Cerebellar cortex (tissue), 1 donor: Measurements from ENCODE around the gene CAGE1.

Experiments
- DNase-seq: peaks from one replicate; pipeline ENCODE4 v3.0.0-alpha.2; 2015; ENCODE audit warnings: low spot score

CAGE1 gene

DNA sequence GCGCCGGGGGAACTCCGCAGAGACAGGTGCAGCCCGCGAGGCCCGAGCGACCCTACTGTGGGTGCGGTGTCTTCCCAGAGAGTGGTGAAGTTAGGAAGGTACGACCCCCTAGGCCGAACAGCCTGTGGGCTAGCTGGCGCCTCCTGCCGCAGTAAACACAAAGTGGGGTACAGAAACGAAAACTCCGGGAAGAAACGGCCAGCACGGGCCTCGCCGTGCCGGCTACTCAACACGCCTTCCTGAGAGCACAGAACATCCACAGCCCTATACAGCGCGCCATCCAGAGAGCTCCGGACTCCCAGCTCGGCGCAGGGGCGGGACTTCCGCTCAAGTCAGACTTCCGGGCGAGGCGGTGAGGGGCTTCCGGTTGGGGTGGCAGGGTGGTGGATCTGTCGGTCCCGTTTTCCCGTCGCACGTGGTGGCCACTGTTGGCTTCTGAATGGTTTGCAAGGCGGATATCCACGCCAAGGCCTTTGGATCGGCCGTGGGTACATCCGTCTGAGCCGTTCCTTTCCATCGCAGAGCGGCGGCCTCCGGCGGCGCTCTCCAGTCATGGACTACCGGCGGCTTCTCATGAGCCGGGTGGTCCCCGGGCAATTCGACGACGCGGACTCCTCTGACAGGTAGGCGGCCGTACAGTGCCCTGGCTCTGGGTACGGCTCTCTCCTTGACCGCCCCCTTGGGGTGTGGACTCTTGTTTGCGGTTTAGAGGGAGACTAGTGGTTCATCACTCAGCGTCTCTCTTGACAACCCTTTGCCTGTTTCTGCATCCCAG is at the start of gene CAGE1, which contains the start of gene RIOK1:
Gene CAGE1 (minus strand): TSS at position 292 of the 775 bp plus-strand sequence. CDS start 2,569 bp downstream, outside the sequence.
Gene RIOK1 (plus strand): TSS at position 358 of the 775 bp plus-strand sequence. CDS start 195 bp downstream, at position 553.
- DNase-seq: peak; percentile 96

DNA sequence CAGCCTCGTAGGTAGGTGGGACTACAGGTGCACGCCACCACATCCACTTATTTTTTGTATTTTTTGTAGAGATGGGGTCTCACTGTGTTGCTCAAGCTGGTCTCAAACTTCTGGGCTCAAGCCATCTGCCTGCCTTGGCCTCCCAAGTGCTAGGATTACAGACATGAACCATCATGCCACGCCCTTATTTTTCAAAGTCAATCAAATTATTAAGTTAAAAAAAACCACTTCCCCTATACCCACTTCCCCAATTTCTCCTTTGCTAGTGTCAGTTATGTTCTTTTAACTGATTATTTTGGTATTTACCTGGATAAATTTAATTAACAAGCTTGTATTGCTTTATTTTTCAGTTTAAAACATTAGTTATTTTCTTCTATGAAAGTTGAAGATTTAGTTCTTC is 49.7 kb upstream of the CAGE1 start:
- DNase-seq: no peak

DNA sequence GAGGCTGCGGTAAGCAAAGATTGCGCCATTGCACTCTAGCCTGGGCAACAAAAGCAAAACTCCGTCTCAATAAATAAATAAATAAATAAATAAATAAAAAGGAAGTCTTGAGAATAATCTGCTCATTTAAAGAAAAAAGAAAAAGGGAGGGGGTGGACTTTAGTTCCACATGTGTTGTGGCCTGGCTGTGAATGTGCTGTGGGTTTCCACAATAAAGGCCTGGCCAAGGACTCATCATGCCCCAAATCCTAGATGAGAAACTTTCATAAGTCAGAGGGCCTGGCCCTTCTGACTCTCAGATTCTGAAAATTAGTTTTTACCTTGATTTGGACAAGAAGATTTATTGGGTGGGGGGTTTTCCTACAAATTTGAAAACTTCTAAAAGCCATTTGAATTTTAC is 48.5 kb upstream of the CAGE1 start:
- DNase-seq: no peak

GRCh38 chr6:7434672-7435071 is 45.1 kb upstream of the CAGE1 start:
- DNase-seq: no peak

DNA sequence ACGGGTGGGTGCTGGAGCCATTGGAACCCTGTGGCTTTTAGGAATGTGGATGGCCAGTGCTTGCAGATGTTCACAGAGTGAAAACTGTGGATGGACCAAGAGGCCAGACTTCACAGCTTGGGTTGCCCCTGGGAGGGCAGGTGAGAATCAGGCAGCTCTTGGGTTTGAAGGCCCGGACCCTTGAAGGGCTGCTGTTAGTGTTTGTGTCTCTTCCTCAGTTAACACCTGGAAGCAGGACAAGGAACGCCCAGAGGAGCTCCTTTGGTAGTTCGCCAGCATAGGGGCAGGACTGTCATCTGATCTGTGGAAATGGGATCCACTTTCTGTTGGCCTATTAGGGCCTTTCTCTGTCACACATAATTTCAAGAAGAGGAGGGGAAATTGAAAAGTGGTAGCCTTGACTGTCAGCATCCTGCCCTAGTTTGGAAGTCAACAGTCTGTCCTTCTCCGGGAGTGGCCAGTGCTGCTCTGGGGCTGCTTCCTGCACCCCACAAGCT is 43.6 kb upstream of the CAGE1 start:
- no peak for DNase-seq

DNA sequence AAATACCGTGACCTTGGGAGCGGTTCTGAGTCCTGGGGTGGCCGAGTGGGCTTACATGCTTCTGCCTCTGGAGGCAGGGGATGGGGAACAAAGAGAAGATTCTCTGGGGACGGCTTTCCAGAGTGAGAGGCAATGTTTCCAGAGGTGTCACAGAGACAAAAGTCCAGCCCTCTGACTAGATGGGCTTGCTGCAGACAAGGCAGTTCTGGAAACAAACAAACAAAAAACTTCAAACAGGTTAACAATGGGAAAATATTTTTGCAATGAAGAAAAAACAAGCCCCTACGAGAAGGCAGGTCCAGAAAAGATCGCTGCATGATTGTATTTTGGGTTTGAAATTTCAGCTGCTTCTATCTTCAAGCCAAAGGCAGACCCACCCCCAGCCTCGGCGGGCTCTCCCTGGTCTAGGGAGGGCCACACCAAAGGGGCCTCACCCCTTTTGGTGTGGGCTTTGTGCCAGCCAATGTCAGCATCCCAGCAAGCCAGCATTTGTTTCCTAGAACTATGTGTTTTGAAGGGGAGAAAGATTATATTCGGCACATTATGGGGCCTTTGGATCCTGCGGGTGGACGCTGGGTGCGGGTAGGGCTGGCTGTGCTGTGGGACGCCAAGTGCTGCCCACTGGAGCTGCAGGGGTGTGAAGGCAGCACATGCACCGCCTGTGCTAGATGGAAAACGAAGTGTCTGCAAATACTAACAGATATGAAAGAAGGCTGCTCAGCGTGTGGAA is 43.0 kb upstream of the CAGE1 start:
- no peak for DNase-seq

DNA sequence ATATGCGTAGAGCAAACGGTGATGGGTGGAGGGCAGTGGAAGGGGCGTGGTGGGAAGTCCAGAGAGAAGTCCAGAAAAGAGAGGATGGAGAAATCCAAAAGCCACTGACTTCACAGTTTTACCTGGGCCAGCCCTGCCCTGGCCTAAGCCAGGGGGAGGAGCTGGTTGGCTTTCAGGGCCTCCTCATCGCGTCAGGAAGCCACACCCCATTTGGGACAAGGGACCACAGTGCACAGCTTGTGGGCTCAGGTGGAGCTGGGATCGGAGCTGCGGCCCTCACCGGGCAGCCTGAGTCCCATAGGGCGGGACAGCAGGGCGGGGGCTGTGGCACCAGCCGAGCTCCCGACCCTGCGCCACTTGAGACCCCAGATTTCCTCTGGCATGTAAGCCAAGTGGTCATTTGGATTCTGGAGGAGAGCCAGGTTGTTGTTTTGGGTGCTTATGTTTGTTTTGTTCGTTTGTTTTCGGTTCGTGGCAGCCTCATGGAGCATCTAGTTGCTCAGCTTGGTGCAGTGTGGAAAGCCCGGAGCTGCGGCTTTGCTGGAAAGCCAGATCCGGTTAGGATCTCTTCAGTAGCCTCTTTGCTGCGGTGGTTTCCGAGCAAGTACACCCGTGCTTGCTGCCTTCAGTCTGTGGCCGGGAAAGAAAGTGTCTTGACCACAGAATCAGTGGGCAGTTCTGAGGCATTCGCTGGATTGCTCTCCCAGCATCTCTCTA is 42.3 kb upstream of the CAGE1 start:
- DNase-seq: no peak

GRCh38 chr6:7431313-7431673 is 41.8 kb upstream of the CAGE1 start:
- DNase-seq: no peak

DNA sequence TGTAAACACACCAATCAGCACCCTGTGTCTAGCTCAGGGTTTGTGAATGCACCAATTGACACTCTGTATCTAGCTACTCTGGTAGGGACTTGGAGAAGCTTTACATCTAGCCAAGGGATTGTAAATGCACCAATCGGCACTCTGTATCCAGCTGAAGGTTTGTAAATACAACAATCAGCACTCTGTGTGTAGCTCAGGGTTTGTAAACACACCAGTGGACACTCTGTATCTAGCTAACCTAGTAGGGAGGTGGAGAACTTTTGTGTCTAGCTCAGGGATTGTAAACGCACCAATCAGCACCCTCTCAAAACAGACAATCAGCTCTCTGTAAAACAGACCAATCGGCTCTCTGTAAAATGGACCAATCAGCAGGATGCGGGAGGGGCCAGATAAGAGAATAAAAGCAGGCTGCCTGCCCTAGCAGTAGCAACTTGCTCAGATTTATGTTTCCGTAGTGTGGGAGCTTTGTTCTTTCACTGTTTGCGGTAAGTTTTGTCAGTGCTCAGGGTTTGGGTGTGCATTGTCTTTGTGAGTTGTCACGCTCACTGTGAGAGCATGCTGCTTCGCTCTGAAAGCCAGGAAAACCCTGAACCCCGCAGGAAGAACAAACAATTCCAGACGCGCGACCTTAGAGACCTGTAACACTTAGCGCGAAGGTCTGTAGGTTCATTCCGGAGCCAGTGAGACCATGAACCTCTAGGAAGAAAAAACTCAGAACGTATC is 37.1 kb upstream of the CAGE1 start:
- peak; percentile 55 for DNase-seq

GRCh38 chr6:7425808-7426190 is 36.3 kb upstream of the CAGE1 start:
- no peak for DNase-seq

- DNase-seq: no peak
Measured at GRCh38 chr6:7424967-7425807, 35.6 kb upstream of the CAGE1 start.

DNA sequence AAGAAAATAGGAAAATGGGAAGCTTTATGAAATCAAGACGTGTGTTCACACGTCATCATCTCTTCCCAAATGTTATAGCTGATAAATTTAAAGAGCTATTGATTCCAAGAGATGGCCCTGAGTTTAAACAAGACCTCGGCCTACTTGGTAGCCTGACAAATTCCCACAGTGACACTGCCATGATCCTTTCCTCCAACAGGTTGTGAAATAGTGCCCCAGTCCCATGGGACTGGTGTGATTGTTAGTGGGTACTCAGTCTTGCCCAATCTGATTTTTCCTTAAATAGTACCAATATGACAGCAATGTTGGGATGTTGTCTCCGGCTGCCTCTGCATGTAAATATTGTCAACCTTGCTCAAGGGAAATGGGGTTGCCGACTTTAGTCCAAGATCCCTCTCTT is 34.5 kb upstream of the CAGE1 start:
- no peak for DNase-seq

DNA sequence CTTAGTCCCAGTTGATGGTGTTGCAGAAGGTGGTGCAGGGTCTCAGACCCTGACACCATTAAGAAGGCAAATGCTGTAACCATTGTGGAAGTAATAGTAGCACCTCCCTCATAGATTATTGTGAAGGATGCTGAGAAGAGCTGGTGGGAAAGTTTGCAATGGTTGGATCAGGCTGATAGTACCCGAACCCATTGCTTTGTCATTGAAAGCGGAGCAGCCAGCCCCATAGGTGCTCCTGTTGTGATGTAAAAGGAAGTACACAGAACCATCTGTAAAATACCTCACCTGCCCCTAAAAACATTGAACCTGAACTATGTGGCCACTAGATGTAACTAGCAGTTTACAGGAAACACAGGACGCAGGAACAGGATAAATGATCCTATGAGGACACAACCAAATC is 31.5 kb upstream of the CAGE1 start:
- DNase-seq: no peak

- no peak for DNase-seq
Measured at GRCh38 chr6:7419065-7419464, 29.5 kb upstream of the CAGE1 start.

GRCh38 chr6:7418238-7418905 is 28.8 kb upstream of the CAGE1 start:
- DNase-seq: no peak

DNA sequence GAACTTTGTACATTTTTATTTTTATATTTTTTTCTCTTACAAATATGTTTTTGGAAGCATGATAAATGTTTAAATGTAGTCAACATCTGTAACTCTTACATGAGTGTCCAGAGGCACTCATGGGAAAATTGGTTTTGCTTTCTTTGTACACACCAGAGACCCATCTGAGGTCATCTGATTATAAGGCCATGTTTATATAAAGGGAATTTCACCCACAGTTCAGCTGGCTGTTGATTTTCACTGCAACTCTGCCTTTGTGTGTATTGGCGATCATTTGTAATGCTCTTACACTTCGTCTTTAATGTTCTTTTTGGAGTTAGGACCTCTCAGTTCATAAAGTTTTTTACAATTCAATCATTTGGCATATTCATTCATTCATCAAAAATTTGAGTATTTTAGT is 28.1 kb upstream of the CAGE1 start:
- DNase-seq: no peak

DNA sequence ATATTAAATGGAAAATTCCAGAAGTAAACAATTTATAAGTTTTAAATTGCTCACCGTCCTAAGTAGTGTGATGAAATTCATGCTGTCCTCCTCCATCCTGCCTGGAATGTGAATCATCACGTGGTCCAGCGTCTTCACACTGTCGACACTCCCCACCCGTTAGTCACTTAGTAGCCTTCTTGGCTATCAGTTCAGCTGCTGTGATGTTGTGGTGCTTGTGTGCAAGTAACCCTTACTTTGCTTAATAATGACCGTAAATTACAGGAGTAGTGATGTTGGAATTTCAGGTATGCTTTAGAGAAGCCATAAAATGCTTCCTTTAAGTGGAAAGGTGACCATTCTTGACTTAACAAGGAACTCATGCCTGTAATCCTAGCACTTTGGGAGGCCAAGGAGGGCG is 25.3 kb upstream of the CAGE1 start:
- peak; percentile 81 for DNase-seq

DNA sequence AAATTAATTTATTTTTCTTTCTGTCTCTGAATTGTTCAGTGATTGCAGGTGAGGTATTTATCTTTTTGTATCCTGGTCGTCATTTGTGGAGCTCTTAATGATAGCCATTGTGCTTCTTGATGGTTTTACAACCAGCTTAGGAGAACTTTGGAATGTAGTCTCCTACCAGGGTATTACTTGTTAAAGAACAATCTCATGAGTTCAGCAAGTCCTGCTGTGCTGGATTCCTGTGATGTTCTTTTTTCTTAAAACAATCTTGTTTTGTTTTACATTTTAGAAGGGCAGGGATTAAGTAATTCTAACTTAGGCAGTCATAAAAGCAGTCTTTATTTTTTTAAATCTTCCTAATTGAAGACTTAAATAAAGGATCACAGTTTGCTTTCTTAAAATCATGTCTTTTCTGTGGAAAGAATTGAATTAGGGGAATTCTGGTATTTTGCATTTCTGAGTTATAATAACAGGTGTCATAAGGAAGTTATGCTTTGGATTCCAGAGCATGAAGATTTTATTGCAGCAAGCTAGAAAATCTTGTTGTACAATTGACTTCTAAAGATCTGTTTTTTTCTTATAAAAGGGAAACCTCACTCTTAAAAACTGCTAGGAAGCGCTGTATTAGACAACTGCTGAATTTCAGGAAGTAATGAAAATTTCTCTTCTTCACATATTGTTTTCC is 23.7 kb upstream of the CAGE1 start:
- DNase-seq: peak; percentile 72

DNA sequence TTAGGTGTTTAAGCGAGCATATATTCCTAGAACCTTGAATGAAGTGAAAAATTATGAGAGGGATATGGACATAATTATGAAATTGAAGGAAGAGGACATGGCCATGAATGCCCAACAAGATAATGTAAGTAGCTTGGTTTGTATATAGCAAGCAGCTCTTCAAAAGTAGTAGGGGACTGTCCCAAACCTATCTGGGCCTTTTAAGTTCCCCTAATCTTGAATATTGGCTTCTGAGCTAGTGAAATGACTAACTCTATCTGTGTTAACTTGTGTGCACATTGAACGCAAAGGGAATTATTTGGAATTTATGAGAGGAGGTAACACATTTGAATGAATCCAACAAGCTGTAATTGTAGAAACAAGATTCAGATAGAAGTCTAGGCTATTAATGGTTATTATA is 21.8 kb upstream of the CAGE1 start:
- no peak for DNase-seq

GRCh38 chr6:7410851-7411250 is 21.3 kb upstream of the CAGE1 start:
- no peak for DNase-seq
